DOHH2 (cell line): ENCODE results near the gene PRKCG.

Experiments used
- EZH2phosphoT487 ChIP-seq: fragments of 200-600 bp; sonication (generic); IDR thresholded peaks from 2 replicates; pipeline ENCODE4 v1.6.1; 2017; ENCODE audit warnings: borderline replicate concordance, mild to moderate bottlenecking, antibody characterized with exemption, low read length, moderate library complexity, mixed read lengths
- TF ChIP-seq, protein P1 (sequence below): fragments of 200-600 bp; sonication (generic); IDR thresholded peaks from one replicate; pipeline ENCODE4 v1.5.1; 2014; ENCODE audit warnings: antibody characterized with exemption, mild to moderate bottlenecking, low read depth, low read length; ENCODE audit not compliant: poor library complexity, severe bottlenecking

DNA sequence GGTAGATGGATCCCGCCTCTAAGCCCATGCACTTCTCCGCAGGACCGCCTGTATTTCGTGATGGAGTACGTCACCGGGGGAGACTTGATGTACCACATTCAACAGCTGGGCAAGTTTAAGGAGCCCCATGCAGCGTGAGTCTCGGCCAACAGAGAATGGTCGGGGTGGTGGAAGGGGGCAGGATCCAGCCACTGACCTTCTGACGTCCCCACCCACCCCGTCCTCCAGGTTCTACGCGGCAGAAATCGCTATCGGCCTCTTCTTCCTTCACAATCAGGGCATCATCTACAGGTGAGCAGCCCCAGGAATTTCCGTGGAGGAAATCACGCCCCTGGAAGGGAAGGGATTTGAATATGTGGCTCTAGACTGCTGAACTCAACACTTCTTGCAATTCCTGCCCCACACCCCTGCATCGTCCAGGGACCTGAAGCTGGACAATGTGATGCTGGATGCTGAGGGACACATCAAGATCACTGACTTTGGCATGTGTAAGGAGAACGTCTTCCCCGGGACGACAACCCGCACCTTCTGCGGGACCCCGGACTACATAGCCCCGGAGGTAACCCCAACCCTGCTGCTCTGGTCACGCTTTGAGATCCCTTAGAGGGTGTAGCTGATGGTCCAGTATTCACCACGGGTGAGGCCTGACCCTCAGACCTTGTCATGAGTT is 18.3 kb downstream of the PRKCG start:
- TF ChIP-seq, protein P1, sequence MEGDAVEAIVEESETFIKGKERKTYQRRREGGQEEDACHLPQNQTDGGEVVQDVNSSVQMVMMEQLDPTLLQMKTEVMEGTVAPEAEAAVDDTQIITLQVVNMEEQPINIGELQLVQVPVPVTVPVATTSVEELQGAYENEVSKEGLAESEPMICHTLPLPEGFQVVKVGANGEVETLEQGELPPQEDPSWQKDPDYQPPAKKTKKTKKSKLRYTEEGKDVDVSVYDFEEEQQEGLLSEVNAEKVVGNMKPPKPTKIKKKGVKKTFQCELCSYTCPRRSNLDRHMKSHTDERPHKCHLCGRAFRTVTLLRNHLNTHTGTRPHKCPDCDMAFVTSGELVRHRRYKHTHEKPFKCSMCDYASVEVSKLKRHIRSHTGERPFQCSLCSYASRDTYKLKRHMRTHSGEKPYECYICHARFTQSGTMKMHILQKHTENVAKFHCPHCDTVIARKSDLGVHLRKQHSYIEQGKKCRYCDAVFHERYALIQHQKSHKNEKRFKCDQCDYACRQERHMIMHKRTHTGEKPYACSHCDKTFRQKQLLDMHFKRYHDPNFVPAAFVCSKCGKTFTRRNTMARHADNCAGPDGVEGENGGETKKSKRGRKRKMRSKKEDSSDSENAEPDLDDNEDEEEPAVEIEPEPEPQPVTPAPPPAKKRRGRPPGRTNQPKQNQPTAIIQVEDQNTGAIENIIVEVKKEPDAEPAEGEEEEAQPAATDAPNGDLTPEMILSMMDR: no peak
- no peak for TF ChIP-seq EZH2phosphoT487
